ENCODE data around the gene MYOT.
"Not testable (repeated sequence)": the region's sequence is repeated elsewhere in the genome, so short reads cannot be mapped to it uniquely, and the experiment has no call there.

The MYOT gene

GRCh38 chr5:137867664-137868063 is at the start of gene MYOT:
TSS of gene MYOT (plus strand) at chr5:137867860. CDS start at chr5:137870652, 2,792 bp downstream.
- no peak for DNase-seq

DNA sequence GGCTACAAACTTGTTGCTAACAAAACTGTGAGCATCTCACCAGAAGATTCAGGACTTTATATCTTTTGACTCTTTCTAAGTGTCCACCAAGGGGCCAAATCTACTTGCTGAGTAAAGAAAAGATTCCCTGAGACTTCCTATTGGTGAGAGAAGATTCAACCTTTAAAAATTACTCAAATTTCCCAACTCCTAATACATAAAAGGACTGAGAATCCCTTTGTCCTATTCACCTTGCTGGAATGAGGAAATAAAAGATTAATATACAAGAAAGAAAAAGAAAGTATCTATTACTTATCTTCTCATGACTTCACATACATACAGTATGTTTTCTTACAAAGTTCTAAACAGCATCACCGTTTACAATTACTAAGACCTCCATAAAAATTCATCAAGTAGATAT is 47.9 kb upstream of the MYOT start:
- DNase-seq: no peak

DNA sequence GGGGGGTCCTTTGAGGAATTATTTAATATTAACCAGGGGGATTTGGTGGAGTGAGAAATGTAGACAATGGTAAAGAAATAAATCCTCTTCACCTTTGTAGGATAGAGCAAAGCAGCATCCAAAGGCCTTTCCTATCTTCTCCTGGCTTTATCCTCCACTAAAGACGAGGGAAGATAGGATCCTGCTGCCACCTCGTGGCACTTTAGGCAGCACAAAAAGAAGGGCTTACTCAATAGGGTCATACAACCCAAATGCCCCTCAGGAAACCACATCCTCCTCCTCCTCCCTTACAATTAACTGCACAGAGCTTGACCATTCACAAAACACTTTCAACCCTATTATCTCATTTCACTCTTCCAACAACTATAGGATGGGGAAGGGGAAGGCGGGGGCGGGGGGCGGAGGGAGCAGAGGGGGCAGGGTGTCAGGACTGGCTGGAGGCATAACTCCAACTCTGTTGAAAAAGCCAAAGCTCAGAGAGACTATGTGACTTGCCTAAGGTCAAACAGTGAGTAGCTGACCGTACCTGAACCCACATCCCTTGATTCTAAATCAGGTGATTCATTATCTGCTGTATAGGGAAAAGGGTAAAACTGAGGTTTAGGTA is 45.4 kb upstream of the MYOT start:
- DNase-seq: no peak

GRCh38 chr5:137822984-137823383 is 44.7 kb upstream of the MYOT start:
- DNase-seq: no peak

DNA sequence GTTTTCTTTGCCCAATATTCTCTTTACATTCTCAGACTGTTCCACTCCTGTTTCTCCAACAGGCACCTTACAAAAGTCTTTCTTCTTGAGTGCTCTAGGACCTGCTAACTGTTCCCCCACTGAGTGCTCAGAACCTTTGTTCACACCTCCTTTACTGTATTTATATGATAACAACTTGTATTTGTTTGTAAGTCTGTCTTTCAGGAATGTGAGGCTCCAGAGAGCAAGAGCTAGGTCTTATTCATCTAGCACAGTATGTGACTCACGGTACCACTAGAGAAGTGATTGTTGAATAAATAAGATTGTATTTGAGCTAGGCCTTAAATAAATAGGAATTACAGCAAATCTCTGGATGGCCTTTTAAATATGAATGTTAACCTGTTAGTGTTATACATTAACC is 42.5 kb upstream of the MYOT start:
- DNase-seq: no peak

- no peak for DNase-seq
These were observed 41.6 kb upstream of the MYOT start for GRCh38 chr5:137826067-137826466.

DNA sequence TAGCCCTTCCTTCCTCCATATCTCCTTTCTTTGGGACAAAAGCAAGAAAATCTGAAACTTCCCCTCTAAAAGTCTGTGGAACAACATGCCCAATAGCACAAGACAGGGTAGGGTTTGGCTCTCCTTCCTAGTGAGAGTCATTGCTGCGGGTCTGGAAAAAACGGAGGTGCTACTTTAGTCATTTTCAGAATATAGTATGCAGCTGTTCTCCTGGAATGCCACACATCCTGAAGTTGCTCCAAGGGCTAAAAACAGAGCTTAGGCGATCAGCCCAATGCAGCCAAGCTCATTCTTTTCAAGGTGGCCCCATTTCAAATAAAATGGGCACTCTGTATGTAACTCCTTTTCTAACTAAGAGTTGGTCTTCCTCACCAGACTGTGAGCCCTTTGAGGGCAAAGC is 39.5 kb upstream of the MYOT start:
- DNase-seq: no peak

DNA sequence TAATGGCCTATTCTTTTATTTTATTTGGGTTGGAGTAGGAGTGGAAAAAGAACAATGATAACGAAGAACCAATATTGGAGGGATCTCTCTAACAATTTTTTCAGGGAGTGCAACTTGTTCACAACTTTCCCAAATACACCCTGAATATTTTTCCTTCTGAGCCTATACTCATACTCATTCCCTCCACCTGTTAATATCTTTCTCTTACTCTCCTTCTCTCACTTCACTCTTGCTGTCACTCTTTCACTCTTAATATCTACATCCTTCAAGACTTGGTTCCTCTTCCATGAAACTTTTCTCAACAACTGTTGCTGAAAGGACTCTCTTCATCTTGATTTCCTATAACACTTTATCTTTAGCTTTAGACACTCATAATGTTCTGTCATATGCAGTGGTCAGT is 39.0 kb upstream of the MYOT start:
- DNase-seq: no peak

GRCh38 chr5:137831105-137831504 is 36.6 kb upstream of the MYOT start:
- no peak for DNase-seq

GRCh38 chr5:137831526-137831925 is 36.1 kb upstream of the MYOT start:
- no peak for DNase-seq

DNA sequence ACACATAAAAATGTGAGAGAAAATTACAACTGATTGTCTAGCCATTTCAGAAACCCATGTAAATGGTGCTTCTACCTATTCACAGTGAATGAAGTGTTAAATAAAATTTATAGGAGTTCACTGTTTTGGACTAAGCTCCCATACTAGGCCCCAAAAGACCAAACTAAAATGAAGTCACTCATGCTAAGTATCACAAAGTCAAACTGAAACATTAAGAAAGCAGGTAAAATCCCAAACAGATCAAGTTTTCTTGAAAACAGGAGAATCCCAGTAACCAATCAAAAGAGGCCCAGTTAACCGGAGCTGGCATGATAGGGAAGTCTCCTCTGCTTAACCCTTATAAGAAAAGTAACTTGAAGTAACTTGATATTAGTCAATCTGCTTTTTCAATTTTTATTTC is 35.2 kb upstream of the MYOT start:
- DNase-seq: no peak

GRCh38 chr5:137833463-137833862 is 34.2 kb upstream of the MYOT start:
- DNase-seq: no peak

DNA sequence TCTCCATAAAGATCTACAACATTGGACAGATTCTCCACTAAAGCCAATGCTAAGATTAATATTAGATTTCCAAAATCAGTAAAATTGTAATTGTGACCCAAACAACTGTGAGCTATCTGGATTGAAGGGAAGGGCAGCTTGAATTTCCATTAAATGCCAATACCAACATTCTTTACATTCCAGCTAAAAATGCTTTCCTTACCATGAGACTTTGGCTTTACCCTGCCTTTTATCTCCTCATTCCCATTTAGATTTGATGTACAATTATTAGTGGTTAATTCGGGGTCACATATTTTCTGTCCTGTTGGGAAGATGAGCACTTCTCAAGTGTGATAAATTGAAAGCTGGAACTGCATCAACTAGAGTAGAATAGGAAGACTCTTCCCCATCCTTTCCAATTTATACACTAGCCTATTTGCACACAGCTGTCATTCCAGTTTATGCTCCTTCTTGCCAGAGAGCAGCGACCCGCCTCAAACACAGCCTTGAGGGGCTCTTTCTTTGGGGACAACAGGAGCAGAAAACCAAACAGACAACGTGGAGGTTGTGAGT is 33.1 kb upstream of the MYOT start:
- DNase-seq: no peak

DNA sequence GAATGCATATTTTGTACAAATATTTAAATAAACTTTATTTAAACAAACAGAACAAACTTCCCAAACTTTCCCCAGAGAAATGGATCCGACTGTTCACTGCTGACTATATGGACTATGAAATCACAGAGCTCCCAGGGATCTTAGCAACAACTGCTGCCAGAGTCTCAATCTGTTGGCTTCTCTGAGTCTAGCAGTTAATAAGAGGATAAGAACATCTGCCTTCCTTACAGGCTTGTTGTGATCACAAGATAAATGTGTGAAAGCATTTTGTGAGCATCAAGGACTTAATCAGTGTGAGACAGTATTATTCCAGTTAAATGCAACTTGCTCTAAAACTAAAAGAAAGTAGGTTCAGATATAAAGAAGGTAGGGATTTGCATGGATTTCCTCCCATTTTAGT is 31.4 kb upstream of the MYOT start:
- DNase-seq: no peak

DNA sequence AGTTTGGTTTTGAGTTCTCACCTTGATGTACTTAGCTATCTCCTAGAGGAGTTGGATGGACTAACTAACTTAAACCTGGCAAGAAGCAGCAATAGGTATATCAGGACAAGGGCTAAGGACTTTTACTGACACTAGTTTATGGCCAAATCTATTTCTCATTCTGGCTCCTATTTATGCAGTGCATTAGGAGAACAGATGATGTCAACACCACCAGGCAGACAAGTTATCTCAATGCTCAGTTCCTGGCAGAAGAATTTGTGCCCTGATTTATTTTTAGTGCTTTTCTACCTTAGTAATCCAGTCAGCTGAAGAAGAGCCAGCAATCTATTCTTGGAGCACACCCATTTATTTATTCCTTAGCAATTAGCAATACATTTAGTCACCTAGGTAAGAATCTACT is 30.7 kb upstream of the MYOT start:
- DNase-seq: no peak

GRCh38 chr5:137837491-137838394 is 29.9 kb upstream of the MYOT start:
- DNase-seq: no peak

GRCh38 chr5:137838976-137839375 is 28.7 kb upstream of the MYOT start:
- DNase-seq: no peak

GRCh38 chr5:137842296-137842695 is 25.4 kb upstream of the MYOT start:
- no peak for DNase-seq

GRCh38 chr5:137843676-137844299 is 23.9 kb upstream of the MYOT start:
- no peak for DNase-seq

GRCh38 chr5:137845472-137845871 is 22.2 kb upstream of the MYOT start:
- DNase-seq: no peak

GRCh38 chr5:137847687-137848086 is 20.0 kb upstream of the MYOT start:
- no peak for DNase-seq

DNA sequence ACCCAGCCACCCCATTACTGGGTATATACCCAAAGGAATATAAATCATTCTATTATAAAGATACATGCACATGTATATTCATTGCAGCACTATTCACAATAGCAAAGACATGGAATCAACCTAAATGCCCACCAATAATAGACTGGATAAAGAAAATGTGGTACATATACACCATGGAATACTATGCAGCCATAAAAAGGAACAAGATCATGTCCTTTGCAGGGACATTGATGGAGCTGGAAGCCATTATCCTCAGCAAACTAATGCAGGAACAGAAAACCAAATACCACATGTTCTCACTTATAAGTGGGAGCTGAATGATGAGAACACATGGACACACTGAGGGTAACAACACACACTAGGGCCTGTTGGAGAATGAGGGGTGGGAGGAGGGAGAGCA is 14.5 kb upstream of the MYOT start:
- not testable (repeated sequence) for DNase-seq

- DNase-seq: no peak
These were observed 11.5 kb upstream of the MYOT start for GRCh38 chr5:137856201-137856600.

Measured in stimulated activated CD4-positive, alpha-beta T cell treated with anti-CD3 and anti-CD28 coated beads, Interleukin-2, amount 100 ng/mL, for 48 hours (primary cell).